Activated naive CD4-positive, alpha-beta T cell treated with anti-CD3 and anti-CD28 coated beads, Interleukin-2, amount 50 U/mL, for 24 hours (primary cell): Measurements from ENCODE around the gene MAN1C1.
A peak's percentile ranks its signal among the peaks of the same experiment; 100 is the strongest.

ENCODE experiments used
- H3K27ac Mint-ChIP-seq: one replicate; pipeline ENCODE4 v1.8.0; 2021; ENCODE audit warnings: mild to moderate bottlenecking, mixed read lengths
- H3K27me3 Mint-ChIP-seq: one replicate; pipeline ENCODE4 v1.8.0; 2021; ENCODE audit warnings: mixed read lengths
- H3K36me3 Mint-ChIP-seq: one replicate; pipeline ENCODE4 v1.8.0; 2021; ENCODE audit warnings: mixed read lengths
- H3K4me1 Mint-ChIP-seq: one replicate; pipeline ENCODE4 v1.8.0; 2021; ENCODE audit warnings: mixed read lengths
- H3K4me3 Mint-ChIP-seq: one replicate; pipeline ENCODE4 v1.8.0; 2021; ENCODE audit warnings: mild to moderate bottlenecking, mixed read lengths
- H3K9me3 Mint-ChIP-seq: one replicate; pipeline ENCODE4 v1.8.0; 2021; ENCODE audit warnings: mixed read lengths

MAN1C1 gene

DNA sequence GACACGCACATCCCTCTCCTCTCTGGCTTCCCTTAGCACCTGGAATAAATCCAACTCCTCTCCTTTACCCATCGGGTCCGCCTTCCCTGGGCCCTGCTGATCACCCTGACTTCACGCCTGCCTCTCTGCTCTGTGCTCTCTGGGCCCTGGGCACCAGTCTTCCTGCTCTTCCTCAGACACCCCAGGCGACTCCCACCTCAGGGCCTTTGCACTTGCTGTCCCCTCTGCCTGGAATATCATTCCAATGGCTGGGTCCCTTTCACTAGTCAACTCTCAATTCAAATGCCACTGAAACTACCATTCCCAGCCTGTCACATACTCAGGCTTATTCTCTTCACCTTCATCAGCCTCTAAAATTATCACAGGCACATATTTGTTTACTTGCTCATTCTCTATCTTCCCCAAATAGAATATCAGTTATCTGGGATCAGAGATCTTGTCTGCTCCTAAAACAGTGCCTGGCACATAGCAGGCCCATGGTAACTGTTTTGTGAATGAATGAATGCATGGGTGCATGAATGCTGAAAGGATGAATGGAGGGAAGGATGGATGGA is 156.2 kb downstream of the MAN1C1 start:
- H3K27ac Mint-ChIP-seq: peak overlapping the region; percentile 96
- peaks cover 93% of the 10 kb centered on the region for H3K4me1 Mint-ChIP-seq
- peak overlapping the region; percentile 47 for H3K4me3 Mint-ChIP-seq
- H3K9me3 Mint-ChIP-seq: no peaks in the 10 kb centered on the region
- H3K36me3 Mint-ChIP-seq: peaks cover 7% of the 10 kb centered on the region
- H3K27me3 Mint-ChIP-seq: no peaks in the 10 kb centered on the region

GRCh38 chr1:25773441-25774125 is 157.0 kb downstream of the MAN1C1 start:
- H3K4me3 Mint-ChIP-seq: peak overlapping the region; percentile 56
- peaks cover 7% of the 10 kb centered on the region for H3K36me3 Mint-ChIP-seq
- H3K9me3 Mint-ChIP-seq: no peaks in the 10 kb centered on the region
- no peaks in the 10 kb centered on the region for H3K27me3 Mint-ChIP-seq
- H3K27ac Mint-ChIP-seq: peak overlapping the region; percentile 90
- H3K4me1 Mint-ChIP-seq: peaks cover 95% of the 10 kb centered on the region

- H3K4me1 Mint-ChIP-seq: peaks cover 88% of the 10 kb centered on the region
- no peaks in the 10 kb centered on the region for H3K9me3 Mint-ChIP-seq
- peak overlapping the region; percentile 90 for H3K27ac Mint-ChIP-seq
- H3K4me3 Mint-ChIP-seq: peak overlapping the region; percentile 56
- H3K27me3 Mint-ChIP-seq: no peaks in the 10 kb centered on the region
- peaks cover 7% of the 10 kb centered on the region for H3K36me3 Mint-ChIP-seq
Measured at GRCh38 chr1:25774206-25774803, 157.7 kb downstream of the MAN1C1 start.

GRCh38 chr1:25774921-25775771 is 158.6 kb downstream of the MAN1C1 start:
- no peaks in the 10 kb centered on the region for H3K27me3 Mint-ChIP-seq
- peak overlapping the region; percentile 56 for H3K4me3 Mint-ChIP-seq
- H3K4me1 Mint-ChIP-seq: peaks cover 84% of the 10 kb centered on the region
- H3K9me3 Mint-ChIP-seq: no peaks in the 10 kb centered on the region
- peak overlapping the region; percentile 81 for H3K27ac Mint-ChIP-seq
- H3K36me3 Mint-ChIP-seq: peaks cover 7% of the 10 kb centered on the region

- Mint-ChIP-seq H3K4me1 (peaks cover 41% of the 10 kb centered on the region), H3K4me3 (no peak overlapping the region), H3K27me3 (no peaks in the 10 kb centered on the region), H3K36me3 (peaks cover 6% of the 10 kb centered on the region), H3K27ac (no peak overlapping the region), H3K9me3 (no peaks in the 10 kb centered on the region)
Measured at GRCh38 chr1:25779388-25779787, 162.8 kb downstream of the MAN1C1 start.

DNA sequence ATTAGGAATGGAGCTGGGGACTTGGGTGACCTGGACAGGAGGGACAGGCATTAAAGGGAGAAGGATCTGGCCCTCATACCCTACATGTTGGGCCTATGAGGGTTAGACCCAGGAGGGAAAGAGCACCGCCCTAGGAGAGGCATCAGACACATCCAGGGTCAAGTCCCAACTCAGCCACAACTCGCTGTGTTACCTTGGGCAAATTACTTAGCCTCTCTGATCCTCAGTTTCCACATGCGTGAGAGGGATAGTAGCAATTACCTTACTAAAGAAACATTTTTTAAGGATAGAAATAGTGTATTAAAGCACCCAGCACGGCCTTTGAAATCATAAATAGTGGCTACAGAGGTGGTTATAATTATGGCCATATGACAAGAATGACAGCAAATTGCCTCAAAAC is 163.3 kb downstream of the MAN1C1 start:
- Mint-ChIP-seq H3K9me3 (no peaks in the 10 kb centered on the region), H3K4me3 (no peak overlapping the region), H3K27ac (no peak overlapping the region), H3K36me3 (peaks cover 10% of the 10 kb centered on the region), H3K4me1 (peaks cover 36% of the 10 kb centered on the region), H3K27me3 (no peaks in the 10 kb centered on the region)

GRCh38 chr1:25780318-25781129 is 163.9 kb downstream of the MAN1C1 start:
- Mint-ChIP-seq H3K9me3 (no peaks in the 10 kb centered on the region), H3K36me3 (peaks cover 9% of the 10 kb centered on the region), H3K4me3 (no peak overlapping the region), H3K27me3 (no peaks in the 10 kb centered on the region), H3K4me1 (peaks cover 30% of the 10 kb centered on the region), H3K27ac (no peak overlapping the region)

DNA sequence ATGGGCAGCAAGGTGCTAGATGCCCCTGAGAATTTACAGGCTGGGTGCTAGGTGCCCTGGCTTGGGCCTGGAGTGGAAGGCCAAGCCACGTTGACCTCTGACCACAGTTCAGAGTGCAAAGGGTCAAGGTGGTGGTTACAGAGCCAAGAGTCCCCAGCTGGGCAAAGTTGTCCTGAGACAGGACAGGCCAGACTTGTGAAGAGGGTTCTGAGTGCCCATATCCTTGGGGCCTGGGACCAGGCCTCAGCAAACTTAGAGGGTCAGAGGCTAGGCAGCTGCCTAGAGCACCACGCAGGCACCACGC is 164.5 kb downstream of the MAN1C1 start:
- peaks cover 24% of the 10 kb centered on the region for H3K4me1 Mint-ChIP-seq
- H3K4me3 Mint-ChIP-seq: no peak overlapping the region

DNA sequence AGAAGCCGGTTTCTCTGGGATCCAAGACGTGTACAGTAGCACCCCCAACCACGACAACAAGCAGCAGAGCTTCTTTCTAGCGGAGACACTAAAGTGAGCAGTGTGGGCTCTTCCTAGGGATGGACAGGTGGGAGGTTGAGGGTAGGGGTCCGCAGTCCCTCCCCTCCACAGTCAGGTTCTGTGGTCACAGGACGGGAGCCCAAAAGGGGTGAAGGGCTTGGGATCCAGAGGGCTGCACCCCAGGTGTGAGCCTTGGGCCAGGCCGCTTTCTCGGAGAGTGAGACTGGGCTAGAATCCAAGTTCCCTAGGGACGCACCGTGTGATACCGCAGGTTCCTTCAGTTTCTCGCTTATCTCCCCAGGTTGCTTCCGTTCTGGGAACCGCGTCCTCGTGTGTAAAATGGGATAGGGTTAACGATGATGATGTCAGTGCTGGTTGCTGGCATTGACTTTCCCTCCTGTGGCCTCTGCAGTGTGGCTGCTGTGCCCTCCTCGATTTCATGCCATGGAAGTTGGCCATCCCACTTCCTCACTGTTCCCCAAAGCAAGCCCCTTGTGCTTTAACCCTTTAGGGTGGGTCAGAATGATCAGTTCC is 166.1 kb downstream of the MAN1C1 start:
- peak overlapping the region; percentile 76 for H3K27ac Mint-ChIP-seq
- no peaks in the 10 kb centered on the region for H3K9me3 Mint-ChIP-seq
- H3K4me3 Mint-ChIP-seq: no peak overlapping the region
- H3K36me3 Mint-ChIP-seq: peaks cover 8% of the 10 kb centered on the region
- no peaks in the 10 kb centered on the region for H3K27me3 Mint-ChIP-seq
- peaks cover 8% of the 10 kb centered on the region for H3K4me1 Mint-ChIP-seq

More for the DNA sequence above, 164.5 kb downstream of the MAN1C1 start:
- no peak overlapping the region for H3K27ac Mint-ChIP-seq
- no peaks in the 10 kb centered on the region for H3K27me3 Mint-ChIP-seq
- no peaks in the 10 kb centered on the region for H3K9me3 Mint-ChIP-seq
- peaks cover 8% of the 10 kb centered on the region for H3K36me3 Mint-ChIP-seq

DNA sequence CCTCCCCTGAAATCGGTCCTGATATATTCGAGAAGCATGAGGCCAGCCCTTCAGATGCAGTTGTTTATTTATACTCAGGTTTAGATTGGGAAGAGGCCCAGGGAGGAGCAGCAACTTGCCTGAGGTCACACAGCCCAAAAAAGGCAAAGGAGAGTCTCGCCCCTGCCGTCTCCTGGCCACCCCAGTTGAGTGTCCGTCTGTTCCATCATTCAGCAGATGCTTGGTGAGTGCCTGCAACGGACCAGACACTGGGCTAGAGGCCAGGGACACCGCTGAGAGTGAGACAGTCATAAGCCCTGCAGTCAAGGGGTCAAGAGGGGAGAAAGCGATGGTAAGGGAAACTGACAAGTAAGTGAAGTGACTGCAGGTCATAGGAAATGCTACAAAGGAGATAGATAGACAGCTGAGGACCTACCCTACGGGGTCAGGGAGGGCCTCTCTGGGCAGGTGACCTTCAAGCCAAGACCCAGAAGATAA is 168.0 kb downstream of the MAN1C1 start:
- no peaks in the 10 kb centered on the region for H3K9me3 Mint-ChIP-seq
- no peaks in the 10 kb centered on the region for H3K27me3 Mint-ChIP-seq
- no peak overlapping the region for H3K4me3 Mint-ChIP-seq
- H3K27ac Mint-ChIP-seq: peak overlapping the region; percentile 60
- peaks cover 10% of the 10 kb centered on the region for H3K36me3 Mint-ChIP-seq
- peaks cover 2% of the 10 kb centered on the region for H3K4me1 Mint-ChIP-seq

- Mint-ChIP-seq H3K4me1 (no peaks in the 10 kb centered on the region), H3K36me3 (peaks cover 14% of the 10 kb centered on the region), H3K27me3 (no peaks in the 10 kb centered on the region), H3K27ac (no peak overlapping the region), H3K4me3 (no peak overlapping the region), H3K9me3 (no peaks in the 10 kb centered on the region)
Measured at GRCh38 chr1:25785333-25786067, 168.9 kb downstream of the MAN1C1 start.

DNA sequence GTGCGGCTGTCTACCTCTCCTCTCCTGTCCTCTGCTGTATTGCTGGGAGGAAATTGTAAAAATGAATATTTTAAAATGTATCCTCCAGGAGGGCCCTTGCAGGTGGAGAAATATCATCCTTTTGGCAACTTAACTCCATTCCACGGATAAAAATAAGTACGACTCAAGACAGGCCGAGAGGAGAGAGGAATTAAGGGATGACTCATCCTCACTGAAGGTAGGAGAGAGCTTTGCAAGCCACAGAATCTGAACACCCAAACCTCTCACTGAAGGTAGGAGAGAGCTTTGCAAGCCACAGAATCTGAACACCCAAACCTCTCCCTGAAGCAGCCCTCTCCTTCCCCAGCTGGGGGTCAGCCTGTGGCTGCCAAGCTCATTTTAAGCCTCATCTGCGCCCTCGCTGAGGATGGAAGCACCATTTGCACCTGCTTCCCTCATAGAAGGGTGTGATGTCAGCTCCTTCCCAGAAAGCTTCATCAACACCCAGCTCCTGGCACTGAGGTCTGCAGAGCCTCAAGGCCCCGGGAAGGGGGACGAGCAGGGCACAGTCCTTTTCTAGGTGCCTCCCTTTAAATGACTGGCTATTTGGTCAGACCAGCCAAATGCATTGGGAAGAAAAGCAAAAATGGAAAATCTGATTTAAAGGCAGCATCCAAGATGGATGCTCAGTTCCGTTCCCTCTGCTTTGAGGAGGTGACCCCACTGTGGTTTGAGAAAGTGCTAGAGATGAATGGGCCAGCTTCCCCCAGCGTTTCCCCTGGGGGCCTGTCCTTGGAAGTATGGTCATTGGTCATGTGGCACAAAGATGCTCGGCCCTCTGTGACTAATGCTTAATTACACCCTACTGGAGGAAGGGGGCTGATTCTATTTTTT is 170.5 kb downstream of the MAN1C1 start:
- Mint-ChIP-seq H3K9me3 (no peaks in the 10 kb centered on the region), H3K4me3 (no peak overlapping the region), H3K27ac (peak overlapping the region; percentile 74), H3K4me1 (no peaks in the 10 kb centered on the region), H3K36me3 (peaks cover 14% of the 10 kb centered on the region), H3K27me3 (no peaks in the 10 kb centered on the region)

DNA sequence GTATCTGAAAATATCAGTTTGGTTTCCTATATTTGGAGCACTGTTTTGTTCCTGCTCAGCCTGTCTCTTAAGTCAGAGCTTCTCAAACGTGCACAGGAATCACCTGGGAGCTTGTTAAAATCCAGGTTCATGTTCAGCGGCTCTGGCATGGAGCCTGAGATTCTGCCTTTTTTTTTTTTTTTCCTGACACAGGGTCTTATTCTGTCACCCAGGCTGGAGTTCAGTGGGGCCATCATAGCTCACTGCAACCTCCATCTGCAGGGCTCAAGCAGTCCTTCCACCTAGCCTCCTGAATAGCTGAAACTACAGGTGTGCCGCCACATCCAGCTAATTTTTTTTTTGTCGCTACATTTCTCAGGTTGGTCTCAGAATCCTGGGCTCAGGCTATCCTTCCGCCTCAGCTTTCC is 171.2 kb downstream of the MAN1C1 start:
- Mint-ChIP-seq H3K4me1 (peaks cover 2% of the 10 kb centered on the region), H3K4me3 (no peak overlapping the region), H3K27ac (no peak overlapping the region), H3K27me3 (no peaks in the 10 kb centered on the region), H3K36me3 (peaks cover 13% of the 10 kb centered on the region), H3K9me3 (no peaks in the 10 kb centered on the region)
